Transverse colon (tissue), 4 donors: ENCODE measurements around the gene MAN2A1. TPM values are rescaled to one million over a fixed set of nuclear protein-coding genes. Genes with fewer than 3 reads are reported as not detected.

Experiments
- DNase-seq: peaks from one replicate; pipeline ENCODE4 v3.0.0-alpha.2; 2019
- H3K27ac ChIP-seq, 4 donors: fragments of 200-600 bp; sonication (generic); 2 replicates each; pipeline ENCODE4 v1.5.1; 2016 to 2018; ENCODE audit warnings: inconsistent platforms in 4 of 4
- H3K27me3 ChIP-seq: fragments of 200-600 bp; sonication (generic); 2 replicates; pipeline ENCODE4 v1.5.1; 2017; ENCODE audit warnings: inconsistent platforms
- H3K36me3 ChIP-seq, 4 donors: fragments of 200-600 bp; sonication (generic); 2 replicates each; pipeline ENCODE4 v1.5.1; 2017 to 2019; ENCODE audit warnings: inconsistent platforms in 4 of 4
- H3K4me1 ChIP-seq, 4 donors: fragments of 200-600 bp; sonication (generic); 2 replicates each; pipeline ENCODE4 v1.5.1; 2017 to 2020; ENCODE audit warnings: inconsistent platforms in 4 of 4
- H3K4me3 ChIP-seq, 4 donors: fragments of 200-600 bp; sonication (generic); 1 replicate in 1 of 4; 2 replicates in 3 of 4; pipeline versions ENCODE4 v1.5.1 to v1.6.1; 2017 to 2019; ENCODE audit warnings: inconsistent platforms in 4 of 4
- H3K9me3 ChIP-seq, 2 donors: fragments of 200-600 bp; sonication (generic); 2 replicates each; pipeline ENCODE4 v1.5.1; 2017 to 2019; ENCODE audit warnings: inconsistent platforms in 2 of 2
- CTCF ChIP-seq, 5 experiments: fragments of 200-600 bp in 3 of 5; fragments of 450-650 bp in 2 of 5; sonication (generic) in 3 of 5; IDR thresholded peaks; 1 replicate in 2 of 5; 2 replicates in 3 of 5; pipeline ENCODE4 v1.5.1; 2016 to 2017; ENCODE audit warnings: antibody characterized with exemption in 5 of 5, inconsistent platforms in 3 of 5, mild to moderate bottlenecking in 2 of 5, moderate library complexity in 1 of 5
- EP300 ChIP-seq: sonication (generic); formaldehyde crosslinking; IDR thresholded peaks from one replicate; pipeline ENCODE4 v1.6.1; 2017; ENCODE audit warnings: antibody characterized with exemption, low read depth
- POLR2A ChIP-seq: fragments of 450-650 bp; IDR thresholded peaks from one replicate; pipeline ENCODE4 v1.6.1; 2016; ENCODE audit warnings: antibody characterized with exemption, mild to moderate bottlenecking, moderate library complexity
- POLR2AphosphoS5 ChIP-seq, 3 donors: sonication (generic); formaldehyde crosslinking; IDR thresholded peaks; one replicate each; pipeline ENCODE4 v1.6.1; 2016; ENCODE audit warnings: antibody characterized with exemption in 3 of 3
- WGBS, 2 donors: methylation state at CpG; one replicate each; pipeline ENCODE4 v1.1.5; 2018; ENCODE audit warnings: low coverage in 1 of 2; 5-methylcytosine and 5-hydroxymethylcytosine counted together
- in situ Hi-C, 4 donors: fragments of 200-750 bp; cut with MboI; loops; one replicate each; pipeline versions ENCODE4 v1.15.0 to v1.15.1; 2017; ENCODE audit warnings: low sequenced_read_pairs in 3 of 4, low pct_ligation_motif_present in 1 of 4, low pct_unique_long_range_greater_than_20kb in 1 of 4
- intact Hi-C: fragments of 100-400 bp; cut with DNase I; formaldehyde crosslinking; loops from one replicate; pipeline ENCODE4 v1.15.1; 2023; ENCODE audit warnings: low total_unique reads
- total RNA-seq, 4 donors: library from RNA; depleted of rRNA; stranded (reverse); fragments of >200 nt; gene quantifications; one replicate each; pipeline ENCODE4 v1.1.0, GENCODE V29; 2016

The MAN2A1 gene
- total RNA-seq, 4 donors from 2014 or later: 39.2 to 95.3 (median 70.4) TPM

- Histone ChIP-seq H3K9me3 (no peaks in the 10 kb centered on the region), H3K4me1 (no peaks in the 10 kb centered on the region), H3K27me3 (no peaks in the 10 kb centered on the region), H3K27ac (no peak overlapping the region), H3K36me3 (peaks cover 0 to 24% (median 2%) of the 10 kb centered on the region in 4 donors), H3K4me3 (no peak overlapping the region)
- TF ChIP-seq POLR2AphosphoS5 (IDR thresholded peaks at IDR 0.05): no peak
- no peak for TF ChIP-seq CTCF (IDR thresholded peaks at IDR 0.05)
- no peak for TF ChIP-seq POLR2A
- TF ChIP-seq EP300: no peak
- 97 to 98% methylated on average over 4 of the region's 4 CpGs for WGBS, 2 donors
- no peak for DNase-seq
- in situ Hi-C loops: no loop called here
- intact Hi-C loops: no loop called here
These were observed 77.7 kb downstream of the MAN2A1 start for GRCh38 chr5:109767184-109767995.

- DNase-seq: no peak
- TF ChIP-seq POLR2A (no peak), EP300 (no peak), POLR2AphosphoS5 (IDR thresholded peaks at IDR 0.05) (no peak), CTCF (IDR thresholded peaks at IDR 0.05) (no peak)
- Histone ChIP-seq H3K27ac (no peak overlapping the region), H3K36me3 (peaks cover 0 to 21% (median 2%) of the 10 kb centered on the region in 4 donors), H3K9me3 (no peaks in the 10 kb centered on the region), H3K4me1 (no peaks in the 10 kb centered on the region), H3K27me3 (no peaks in the 10 kb centered on the region), H3K4me3 (no peak overlapping the region)
- intact Hi-C loops: no loop called here
- in situ Hi-C loops: no loop called here
- 95 to 97% methylated on average over 4 of the region's 4 CpGs for WGBS, 2 donors
These were observed 78.3 kb downstream of the MAN2A1 start for GRCh38 chr5:109767997-109768396.

- H3K4me1 ChIP-seq: peaks cover 0 to 4% (median 0%) of the 10 kb centered on the region in 4 donors
- no peaks in the 10 kb centered on the region for H3K27me3 ChIP-seq
- in situ Hi-C loops: no loop called here
- 91 to 92% methylated on average over 4 to 7 of the region's 7 CpGs for WGBS, 2 donors
- no peak for DNase-seq
- peaks cover 0 to 21% (median 2%) of the 10 kb centered on the region in 4 donors for H3K36me3 ChIP-seq
- no peak overlapping the region for H3K27ac ChIP-seq
- no peak overlapping the region for H3K4me3 ChIP-seq
- TF ChIP-seq CTCF (IDR thresholded peaks at IDR 0.05) (no peak), EP300 (no peak)
- H3K9me3 ChIP-seq: no peaks in the 10 kb centered on the region
- intact Hi-C loops: no loop called here
These were observed 80.0 kb downstream of the MAN2A1 start for GRCh38 chr5:109769597-109770291.

- WGBS, 2 donors: 82 to 85% methylated on average over 2 of the region's 2 CpGs
- no peak for TF ChIP-seq POLR2A
- no peak for TF ChIP-seq POLR2AphosphoS5 (IDR thresholded peaks at IDR 0.05)
- TF ChIP-seq EP300: no peak
- TF ChIP-seq CTCF (IDR thresholded peaks at IDR 0.05): no peak
- intact Hi-C loops: no loop called here
- Histone ChIP-seq H3K9me3 (no peaks in the 10 kb centered on the region), H3K4me3 (no peak overlapping the region), H3K27ac (no peak overlapping the region), H3K27me3 (no peaks in the 10 kb centered on the region), H3K36me3 (peaks cover 0 to 5% (median 0%) of the 10 kb centered on the region in 4 donors), H3K4me1 (peaks cover 0 to 4% (median 0%) of the 10 kb centered on the region in 4 donors)
- no peak for DNase-seq
- in situ Hi-C loops: no loop called here
These were observed 85.4 kb downstream of the MAN2A1 start for GRCh38 chr5:109775130-109775529.
